Astrocyte of the cerebellum (primary cell): ENCODE measurements around the gene CREBBP.

Experiments used
- DNase-seq: peaks from one replicate; pipeline ENCODE4 v3.0.0-alpha.2; 2011; ENCODE audit warnings: low read depth
- H3K4me3 ChIP-seq: 2 replicates; pipeline ENCODE4 v1.5.1; 2011; ENCODE audit warnings: mild to moderate bottlenecking, low read depth, low read length, moderate library complexity
- in situ Hi-C: cut with HindIII; loops from 2 replicates; pipeline ENCODE4 v1.10.0; 2017; ENCODE audit warnings: low sequenced_read_pairs
- TF ChIP-seq, protein P1 (sequence below): IDR thresholded peaks from 2 replicates; pipeline ENCODE4 v1.5.1; 2012; ENCODE audit warnings: low read length, low read depth, moderate library complexity, mild to moderate bottlenecking; ENCODE audit errors: missing control alignments

The CREBBP gene

DNA sequence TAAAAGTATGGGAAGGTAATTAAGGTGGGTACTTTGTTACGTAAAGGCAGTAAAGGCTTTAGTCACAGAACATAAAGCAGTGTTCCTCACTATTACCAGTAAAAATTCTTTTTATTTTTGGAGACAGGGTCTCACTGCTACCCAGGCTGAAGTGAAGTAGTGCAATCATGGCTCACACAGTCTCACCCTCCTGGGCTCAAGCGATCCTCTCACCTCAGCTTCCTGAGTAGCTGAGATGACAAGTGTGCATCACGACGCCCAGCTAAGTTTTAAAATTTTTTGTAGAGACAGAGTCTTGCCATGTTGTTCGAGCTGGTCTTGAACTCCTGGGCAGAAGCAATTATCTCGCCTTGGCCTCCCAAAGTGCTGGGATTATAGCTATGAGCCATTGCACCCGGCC is 80.5 kb downstream of the CREBBP start:
- in situ Hi-C loops: no loop called here
- TF ChIP-seq, protein P1, sequence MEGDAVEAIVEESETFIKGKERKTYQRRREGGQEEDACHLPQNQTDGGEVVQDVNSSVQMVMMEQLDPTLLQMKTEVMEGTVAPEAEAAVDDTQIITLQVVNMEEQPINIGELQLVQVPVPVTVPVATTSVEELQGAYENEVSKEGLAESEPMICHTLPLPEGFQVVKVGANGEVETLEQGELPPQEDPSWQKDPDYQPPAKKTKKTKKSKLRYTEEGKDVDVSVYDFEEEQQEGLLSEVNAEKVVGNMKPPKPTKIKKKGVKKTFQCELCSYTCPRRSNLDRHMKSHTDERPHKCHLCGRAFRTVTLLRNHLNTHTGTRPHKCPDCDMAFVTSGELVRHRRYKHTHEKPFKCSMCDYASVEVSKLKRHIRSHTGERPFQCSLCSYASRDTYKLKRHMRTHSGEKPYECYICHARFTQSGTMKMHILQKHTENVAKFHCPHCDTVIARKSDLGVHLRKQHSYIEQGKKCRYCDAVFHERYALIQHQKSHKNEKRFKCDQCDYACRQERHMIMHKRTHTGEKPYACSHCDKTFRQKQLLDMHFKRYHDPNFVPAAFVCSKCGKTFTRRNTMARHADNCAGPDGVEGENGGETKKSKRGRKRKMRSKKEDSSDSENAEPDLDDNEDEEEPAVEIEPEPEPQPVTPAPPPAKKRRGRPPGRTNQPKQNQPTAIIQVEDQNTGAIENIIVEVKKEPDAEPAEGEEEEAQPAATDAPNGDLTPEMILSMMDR: no peak

DNA sequence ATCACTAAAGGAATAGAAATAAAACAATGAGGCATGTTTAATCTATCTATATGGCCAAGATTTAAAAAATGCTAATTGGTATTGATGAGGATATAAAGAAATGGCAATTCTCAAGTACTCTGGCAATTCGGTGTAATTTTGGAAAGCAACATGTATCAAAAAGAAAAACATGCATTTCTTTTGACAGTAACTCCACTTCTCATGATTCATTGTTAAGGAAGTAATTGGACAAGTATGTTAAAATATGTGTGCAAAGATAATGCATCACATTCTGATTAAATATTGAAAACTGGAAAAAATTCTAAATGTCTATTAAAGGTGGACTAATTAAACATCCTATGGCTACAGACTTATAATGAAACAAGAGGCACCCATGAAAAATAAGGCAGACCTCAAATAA is 81.2 kb downstream of the CREBBP start:
- no peak overlapping the region for H3K4me3 ChIP-seq
- in situ Hi-C loops: no loop called here
- no peak for DNase-seq
- TF ChIP-seq, protein P1: no peak

More for the DNA sequence above, 80.5 kb downstream of the CREBBP start:
- no peak overlapping the region for H3K4me3 ChIP-seq
- DNase-seq: no peak

DNA sequence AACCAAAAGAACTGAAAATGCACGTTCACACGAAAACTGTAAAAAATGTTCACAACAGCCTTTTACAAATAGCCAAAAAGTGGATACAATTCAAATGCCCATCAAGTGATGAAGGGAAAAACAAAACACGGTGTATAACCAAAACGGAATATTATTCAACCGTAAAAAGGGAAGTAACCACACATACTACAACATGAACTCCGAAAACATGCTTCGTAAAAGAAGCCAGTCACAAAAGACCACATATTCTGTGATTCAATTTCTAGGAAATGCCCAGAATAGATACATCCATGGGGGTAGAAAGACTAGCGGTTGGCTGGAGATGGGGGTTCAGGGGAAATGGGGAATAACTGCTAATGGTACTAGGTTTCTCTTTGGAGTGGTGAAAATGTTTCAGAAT is 81.7 kb downstream of the CREBBP start:
- in situ Hi-C loops: no loop called here
- TF ChIP-seq, protein P1: no peak
- no peak for DNase-seq
- H3K4me3 ChIP-seq: no peak overlapping the region

DNA sequence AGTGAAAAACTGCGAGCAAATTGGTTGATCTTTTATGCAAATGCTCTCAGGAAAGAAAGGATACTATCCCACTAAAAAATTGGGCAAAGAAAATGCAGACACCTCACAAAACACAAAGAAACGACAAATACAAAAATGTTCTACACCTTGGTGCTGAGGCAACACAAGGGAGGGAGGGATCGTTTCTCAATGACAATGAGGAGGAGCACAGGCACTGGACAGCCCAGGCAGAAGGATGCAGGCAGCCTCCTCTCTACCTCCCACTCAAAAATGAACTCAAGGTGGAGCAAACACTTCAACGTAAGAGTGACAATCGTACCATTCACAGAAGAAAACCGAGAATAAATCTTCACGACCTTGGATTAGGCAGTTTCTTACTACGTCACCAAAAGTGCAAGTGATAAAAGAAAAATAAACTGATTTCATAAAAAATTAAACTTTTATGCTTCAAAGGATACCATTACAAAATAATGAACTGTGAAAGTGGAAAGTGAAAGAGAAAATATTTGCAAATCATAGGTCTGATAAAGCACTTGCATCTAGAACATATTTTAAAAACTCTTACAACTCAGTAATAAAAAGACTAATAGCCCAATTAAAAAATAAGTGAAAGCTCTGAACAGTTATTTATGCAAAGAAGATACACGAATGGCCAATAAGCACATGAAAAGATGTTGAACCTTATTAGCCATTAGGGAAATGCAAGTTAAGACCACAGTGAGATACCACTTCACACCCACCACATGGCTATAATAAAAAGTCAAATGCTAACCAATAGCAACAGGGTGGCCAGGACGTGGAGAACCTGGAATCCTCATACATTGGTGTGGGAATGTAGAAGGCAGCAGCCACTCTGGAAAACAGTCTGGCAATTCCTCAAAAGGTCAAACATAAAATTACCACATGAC is 82.4 kb downstream of the CREBBP start:
- H3K4me3 ChIP-seq: no peak overlapping the region
- in situ Hi-C loops: no loop called here
- no peak for DNase-seq
- TF ChIP-seq, protein P1: no peak

DNA sequence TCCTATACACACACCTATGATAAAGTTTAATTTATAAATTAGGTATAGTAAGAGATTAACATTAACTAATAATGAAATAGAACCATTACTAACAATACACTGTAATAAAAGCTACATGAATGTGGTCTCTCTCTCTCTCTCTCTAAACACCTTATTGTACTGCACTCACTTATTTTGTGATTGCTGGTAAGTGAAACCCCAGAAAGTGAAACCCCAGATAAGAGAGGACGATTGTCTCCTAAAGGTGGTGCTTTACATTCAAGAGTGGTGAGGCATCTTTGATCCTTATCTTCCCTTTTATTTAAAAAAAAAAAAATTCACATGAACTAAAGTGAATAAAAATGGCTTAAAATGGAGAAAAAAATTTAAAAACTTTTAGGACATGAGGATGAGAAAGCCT is 83.0 kb downstream of the CREBBP start:
- no peak for DNase-seq
- no peak overlapping the region for H3K4me3 ChIP-seq
- TF ChIP-seq, protein P1: no peak
- in situ Hi-C loops: no loop called here

DNA sequence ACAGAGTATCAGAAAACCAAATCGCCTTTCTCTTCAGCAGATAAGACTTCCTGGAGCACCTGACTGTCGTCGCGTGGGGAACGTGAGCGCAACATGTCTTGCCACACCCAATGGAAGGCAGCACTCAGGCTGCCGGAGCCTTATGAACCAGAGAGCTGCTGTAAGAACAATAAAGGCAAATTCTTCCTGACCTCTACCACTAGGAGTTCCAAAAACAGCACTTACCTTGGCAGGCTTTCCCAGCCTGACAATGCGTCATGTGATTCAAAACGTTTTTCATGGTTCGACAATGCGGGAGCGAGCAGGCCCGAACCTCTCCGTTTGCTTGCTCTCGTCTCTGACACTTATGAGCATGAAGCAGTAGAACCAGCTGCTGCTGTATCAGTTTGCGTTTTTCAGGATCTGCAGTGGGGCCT is 87.3 kb downstream of the CREBBP start:
- DNase-seq: no peak
- TF ChIP-seq, protein P1: no peak
- in situ Hi-C loops: no loop called here
- H3K4me3 ChIP-seq: no peak overlapping the region
